Cardiac septum (tissue), 1 donor: Measurements from ENCODE around the gene NTNG2. TPM values are rescaled to one million over a fixed set of nuclear protein-coding genes. Genes with fewer than 3 reads are reported as not detected.

Experiments
- DNase-seq: peaks from one replicate; pipeline ENCODE4 v3.0.0-alpha.2; 2020; ENCODE audit warnings: low spot score
- intact Hi-C: fragments of 100-400 bp; cut with DNase I; formaldehyde crosslinking; loops from one replicate; pipeline ENCODE4 v1.14.0; 2022
- total RNA-seq: library from RNA; stranded (reverse); fragmentation: NEBNext Ultra II Directional; extraction: Animal tissue kit (Norgen Biotek cat#: 25700); gene quantifications from one replicate; pipeline ENCODE4 v1.2.1, GENCODE V29; 2021
- donor health status: DM: no; HTN: no; CAD: no.

Gene NTNG2
- total RNA-seq, 1 donor from 2014 or later, result 7.7 TPM

DNA sequence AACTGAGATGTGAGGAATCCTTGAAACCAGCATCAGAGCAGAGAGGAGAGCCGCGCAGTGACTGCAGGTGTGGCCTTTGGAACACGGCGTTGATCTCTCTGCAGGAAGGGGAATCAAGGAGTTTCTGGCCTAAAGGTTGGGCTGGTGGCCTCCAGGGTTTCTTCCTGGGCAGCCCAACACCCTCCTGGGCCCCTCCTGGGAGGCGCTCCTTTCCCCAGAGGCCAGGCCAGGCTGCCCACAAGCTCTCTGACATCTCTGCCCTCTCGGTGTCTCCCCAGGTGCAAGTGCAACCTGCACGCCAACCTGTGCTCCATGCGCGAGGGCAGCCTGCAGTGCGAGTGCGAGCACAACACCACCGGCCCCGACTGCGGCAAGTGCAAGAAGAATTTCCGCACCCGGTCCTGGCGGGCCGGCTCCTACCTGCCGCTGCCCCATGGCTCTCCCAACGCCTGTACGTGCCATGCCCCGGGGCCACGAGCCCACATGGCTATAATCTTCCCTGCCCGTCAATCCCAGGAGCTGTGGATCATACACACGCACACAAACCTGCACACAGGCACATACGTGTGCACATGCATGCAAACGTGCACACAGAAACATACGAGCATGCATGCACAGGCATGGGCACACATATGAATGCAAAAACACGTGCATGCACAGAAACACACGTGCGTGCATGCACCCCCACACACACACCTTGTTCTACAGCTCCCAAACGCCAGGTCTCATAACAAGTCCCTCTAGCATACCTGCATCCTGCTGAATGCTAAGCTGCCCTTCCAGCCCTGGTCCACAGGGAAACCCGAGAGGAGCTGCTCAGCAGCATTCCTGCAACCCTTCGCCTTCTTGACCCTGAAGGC lies 64.9 kb downstream of the NTNG2 start:
- DNase-seq, result no peak
- intact Hi-C loops, result no loop called here

DNA sequence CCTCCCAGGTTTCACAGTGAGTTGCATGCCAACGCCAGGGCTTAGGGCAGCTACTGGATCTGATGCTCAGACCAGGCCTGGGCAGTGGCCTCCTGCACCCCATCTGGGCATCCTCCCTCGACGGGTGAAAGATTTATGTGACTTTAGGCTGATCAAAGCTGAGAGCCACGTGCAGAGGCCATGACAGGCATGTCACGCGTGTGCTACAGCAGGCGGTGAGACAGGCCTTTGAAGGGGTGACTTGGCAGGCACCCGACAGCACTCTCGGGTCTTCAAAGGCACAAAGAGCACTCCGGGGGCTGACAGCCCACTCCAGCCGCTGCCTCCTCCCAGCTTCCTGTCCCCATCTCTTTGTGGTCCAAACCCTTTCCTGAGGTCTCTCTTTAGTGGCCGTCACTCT lies 66.2 kb downstream of the NTNG2 start:
- intact Hi-C loops, result no loop called here
- no peak for DNase-seq

DNA sequence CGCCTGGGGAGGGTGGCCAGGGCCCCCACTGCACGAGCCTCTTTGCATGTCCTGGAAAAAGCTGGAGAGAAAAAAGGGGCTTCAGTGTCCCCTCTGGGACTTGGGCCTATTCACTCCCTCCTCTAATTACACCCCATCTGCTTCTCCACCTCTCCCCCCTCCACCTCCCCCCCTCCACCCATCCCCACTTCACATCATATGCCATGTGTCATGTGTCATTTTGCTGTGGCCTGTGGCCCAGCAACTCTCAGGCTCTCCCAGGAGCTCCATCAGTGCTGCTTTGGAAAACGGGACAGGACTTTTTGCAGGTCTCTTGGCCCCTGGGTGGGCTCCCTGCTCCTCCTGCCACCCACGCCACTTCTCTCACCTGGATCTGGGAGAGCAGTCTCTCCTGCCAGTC lies 68.7 kb downstream of the NTNG2 start:
- intact Hi-C loops, result no loop called here
- no peak for DNase-seq

DNA sequence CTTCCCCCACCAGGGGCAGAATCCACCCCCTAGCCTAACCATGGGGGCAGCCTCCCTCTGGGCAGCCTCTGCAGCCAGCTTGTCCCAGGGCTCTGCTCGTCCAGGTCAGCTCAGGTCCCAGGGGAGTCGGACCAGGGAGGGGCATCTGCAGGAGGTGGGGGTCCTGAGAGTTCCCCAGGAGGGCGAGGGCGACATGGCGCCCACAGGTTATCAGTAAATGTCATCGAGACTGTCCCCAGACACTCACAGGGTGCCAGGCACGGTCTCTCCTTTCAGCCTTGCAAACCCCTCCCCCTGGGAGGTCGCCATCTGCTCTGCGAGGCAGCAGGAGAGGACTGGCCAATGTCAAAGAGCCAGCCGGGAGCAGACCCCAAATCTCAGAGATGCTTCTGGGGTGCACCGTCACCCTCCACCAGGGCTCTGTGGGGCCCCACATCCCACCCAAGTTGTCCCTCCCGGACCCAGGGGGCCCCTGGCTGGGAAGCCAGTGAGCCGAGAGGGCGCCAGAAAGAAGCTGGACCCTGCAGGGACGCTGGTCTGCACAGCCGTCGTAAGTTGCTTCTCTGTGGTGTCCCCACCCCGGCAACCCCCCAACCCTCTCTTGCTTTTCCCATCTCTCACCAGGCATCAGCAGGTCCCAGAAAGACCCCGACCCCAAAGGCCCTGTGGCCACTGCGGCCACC lies 69.3 kb downstream of the NTNG2 start:
- intact Hi-C loops, result no loop called here

DNA sequence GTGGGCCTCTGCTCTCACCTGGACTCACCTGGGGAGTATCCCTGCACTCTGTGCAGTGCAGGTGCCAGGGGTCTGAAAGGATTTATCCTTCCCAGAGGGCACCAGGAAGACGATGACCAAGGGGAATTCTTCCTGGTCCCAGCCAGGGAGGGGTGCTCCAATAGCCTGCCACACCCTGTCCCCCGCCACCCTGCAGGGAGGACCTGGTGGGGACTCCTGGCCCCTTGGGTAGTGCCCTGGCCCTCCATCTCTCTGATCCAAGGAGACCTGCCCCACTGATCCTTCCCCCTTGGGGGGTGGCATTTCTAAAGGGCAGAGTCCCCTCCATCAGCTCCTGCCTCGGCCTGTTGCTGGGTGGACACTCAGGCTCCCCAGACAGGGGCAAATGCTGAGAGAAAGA lies 70.7 kb downstream of the NTNG2 start:
- intact Hi-C loops, result no loop called here

More for the DNA sequence above, 69.3 kb downstream of the NTNG2 start:
- DNase-seq, result no peak

DNA sequence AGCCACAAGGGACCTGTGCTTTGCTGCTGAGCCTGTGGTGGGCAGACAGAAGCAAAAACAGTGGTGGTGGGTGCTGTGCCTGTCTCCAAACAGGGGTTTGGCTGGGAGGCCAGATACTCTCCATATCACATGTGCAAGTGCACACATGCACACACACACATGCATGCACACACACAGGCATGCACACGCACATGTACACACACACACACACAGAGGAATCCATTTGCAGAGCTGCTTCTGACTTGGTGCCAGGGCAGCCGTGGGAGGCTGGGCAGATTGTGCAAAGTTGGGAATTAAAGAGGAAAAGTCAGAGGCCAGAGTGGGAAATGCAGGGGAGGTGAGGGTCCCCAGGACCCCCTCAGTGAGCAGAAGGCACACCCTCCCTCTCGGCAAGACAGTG lies 71.3 kb downstream of the NTNG2 start:
- intact Hi-C loops, result no loop called here
- no peak for DNase-seq

More for the DNA sequence above, 70.7 kb downstream of the NTNG2 start:
- no peak for DNase-seq

DNA sequence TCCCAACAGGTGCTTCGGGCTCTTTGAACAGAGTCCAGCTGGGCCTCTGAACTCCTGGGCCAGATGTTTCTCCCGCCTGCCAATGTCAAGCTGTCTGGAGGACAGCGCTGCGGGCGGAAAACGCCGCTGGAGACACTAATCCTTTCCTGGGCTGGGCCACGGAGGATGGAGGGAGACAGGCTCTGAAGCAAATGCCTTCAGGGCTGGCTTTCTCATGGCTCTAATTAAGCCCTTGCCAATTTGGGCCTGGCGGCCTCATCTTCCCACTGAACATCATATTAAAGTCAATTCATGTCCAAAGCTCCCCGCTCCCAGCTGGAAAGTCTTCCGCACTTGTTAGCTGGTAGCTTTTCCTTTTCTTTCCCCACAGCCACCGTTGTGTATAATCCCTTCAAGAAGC lies 72.7 kb downstream of the NTNG2 start:
- DNase-seq, result no peak
- intact Hi-C loops, result no loop called here

DNA sequence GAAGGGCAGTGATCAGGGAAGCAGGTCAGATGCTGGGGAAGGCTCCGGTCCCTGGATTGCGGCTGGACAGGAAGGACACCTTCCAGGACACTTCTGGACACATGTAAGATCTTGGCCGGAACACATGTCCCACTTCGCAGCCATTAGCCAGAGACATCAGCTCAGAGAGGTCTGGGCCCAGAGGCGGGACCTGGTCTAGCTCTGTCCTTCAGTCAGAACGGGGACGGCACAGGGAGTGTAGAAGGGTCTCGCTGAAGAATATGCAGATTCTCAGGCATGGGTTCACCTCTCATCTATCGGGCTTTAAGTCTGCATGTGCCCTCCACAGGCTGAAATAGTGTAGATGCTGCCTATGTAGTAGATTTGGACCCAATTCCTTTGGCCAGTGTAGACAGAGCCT lies 73.3 kb downstream of the NTNG2 start:
- intact Hi-C loops, result loop anchor here (5.0 kb wide), 4 partner anchors 68 to 473 kb away; partner anchors contain the start of gene MED27
- DNase-seq, result no peak

DNA sequence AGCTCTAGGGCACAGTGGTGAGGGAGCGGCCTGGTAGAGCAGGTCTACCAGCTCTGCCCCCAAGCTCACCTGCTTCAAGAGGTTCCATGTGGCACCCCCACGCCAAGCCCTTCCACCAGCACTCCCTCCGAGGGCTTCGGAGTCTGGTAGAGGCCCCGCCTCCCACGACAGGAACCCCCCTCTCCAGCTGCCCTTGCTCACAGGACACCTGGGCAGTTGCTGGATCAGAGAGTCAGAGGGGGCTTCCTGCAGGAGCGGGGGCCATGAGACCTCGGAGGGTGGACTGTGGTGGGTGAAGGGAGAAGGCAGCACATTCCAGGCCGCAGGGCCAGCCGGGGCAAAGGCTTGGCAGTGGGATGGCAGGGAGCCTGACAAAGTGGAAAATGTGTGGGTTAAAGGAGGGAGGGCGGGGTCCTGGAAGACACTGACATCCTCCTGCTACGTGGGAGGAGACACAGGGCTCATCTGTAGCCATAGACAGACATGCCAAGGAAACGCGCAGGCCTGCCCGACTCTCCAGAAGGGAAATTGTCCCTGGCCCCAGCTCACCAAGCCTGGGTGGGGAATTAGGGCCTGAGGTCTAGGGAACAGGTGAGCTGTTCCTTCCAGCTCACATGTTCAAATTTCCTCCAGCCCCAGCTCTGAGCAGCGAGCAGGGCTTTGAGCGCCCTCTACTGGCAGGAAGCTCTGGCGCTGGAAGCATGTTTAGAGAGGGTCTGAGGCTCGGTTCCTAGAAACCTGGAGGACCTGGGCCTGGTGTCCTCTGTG lies 74.2 kb downstream of the NTNG2 start:
- intact Hi-C loops, result loop anchor here (5.0 kb wide), 4 partner anchors 69 to 474 kb away; partner anchors contain the start of gene MED27
- DNase-seq, result peak; percentile 92

DNA sequence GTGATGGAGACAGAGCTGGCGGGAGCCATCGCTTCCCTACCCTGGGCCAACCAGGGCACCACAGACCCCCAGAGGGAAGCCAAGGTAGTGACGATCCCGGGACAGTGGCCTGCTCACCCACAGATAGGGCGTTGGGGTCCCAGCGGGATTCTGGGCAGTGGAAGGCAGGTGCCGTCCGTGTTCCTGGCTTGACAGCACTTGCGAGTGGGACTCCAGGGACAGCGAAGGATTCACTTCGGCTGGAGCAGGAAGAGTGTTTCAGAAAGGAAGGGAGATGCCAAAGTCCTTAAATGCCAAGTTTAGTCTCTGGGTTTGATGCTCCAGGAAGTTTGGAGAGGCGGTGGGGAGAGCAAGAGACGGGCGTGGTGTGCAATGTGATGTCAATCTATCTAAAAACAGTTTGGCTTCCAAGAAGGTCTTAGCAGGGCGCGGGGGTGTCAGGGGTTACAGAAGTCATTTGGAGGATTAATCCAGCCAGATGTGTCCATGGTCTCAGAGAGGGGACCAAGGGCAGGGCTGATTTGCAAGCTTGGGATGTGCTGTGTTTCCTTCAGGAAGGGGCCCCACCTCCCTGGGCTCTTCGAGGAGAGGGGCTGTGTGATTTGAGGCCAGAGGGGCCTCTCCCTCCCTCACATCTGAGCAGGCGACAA lies 74.9 kb downstream of the NTNG2 start:
- no peak for DNase-seq

DNA sequence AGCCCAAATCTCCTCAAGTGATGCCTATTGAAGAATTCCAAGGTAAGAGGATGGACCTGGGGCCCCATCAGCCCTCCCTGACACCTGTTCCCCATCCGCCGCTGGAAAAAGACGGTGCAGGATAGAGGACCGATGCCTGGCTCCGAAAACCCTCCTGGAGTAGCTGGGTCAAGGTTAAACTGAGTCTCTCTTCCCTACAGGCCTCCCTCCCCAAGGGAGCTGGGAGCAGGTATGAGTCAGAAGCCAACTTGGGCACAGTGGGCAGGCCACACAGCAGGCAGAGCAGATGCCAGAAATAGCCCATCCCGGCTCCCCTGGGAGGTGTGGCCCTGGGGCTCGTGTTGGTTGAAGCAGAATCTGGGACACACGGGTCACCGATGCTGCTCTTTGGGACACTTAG lies 75.6 kb downstream of the NTNG2 start:
- intact Hi-C loops, result loop anchor here (5.0 kb wide), 4 partner anchors 70 to 475 kb away; partner anchors contain the start of gene MED27
- no peak for DNase-seq

More for the DNA sequence above, 74.9 kb downstream of the NTNG2 start:
- intact Hi-C loops, result loop anchor here (5.0 kb wide), 4 partner anchors 69 to 474 kb away; partner anchors contain the start of gene MED27

DNA sequence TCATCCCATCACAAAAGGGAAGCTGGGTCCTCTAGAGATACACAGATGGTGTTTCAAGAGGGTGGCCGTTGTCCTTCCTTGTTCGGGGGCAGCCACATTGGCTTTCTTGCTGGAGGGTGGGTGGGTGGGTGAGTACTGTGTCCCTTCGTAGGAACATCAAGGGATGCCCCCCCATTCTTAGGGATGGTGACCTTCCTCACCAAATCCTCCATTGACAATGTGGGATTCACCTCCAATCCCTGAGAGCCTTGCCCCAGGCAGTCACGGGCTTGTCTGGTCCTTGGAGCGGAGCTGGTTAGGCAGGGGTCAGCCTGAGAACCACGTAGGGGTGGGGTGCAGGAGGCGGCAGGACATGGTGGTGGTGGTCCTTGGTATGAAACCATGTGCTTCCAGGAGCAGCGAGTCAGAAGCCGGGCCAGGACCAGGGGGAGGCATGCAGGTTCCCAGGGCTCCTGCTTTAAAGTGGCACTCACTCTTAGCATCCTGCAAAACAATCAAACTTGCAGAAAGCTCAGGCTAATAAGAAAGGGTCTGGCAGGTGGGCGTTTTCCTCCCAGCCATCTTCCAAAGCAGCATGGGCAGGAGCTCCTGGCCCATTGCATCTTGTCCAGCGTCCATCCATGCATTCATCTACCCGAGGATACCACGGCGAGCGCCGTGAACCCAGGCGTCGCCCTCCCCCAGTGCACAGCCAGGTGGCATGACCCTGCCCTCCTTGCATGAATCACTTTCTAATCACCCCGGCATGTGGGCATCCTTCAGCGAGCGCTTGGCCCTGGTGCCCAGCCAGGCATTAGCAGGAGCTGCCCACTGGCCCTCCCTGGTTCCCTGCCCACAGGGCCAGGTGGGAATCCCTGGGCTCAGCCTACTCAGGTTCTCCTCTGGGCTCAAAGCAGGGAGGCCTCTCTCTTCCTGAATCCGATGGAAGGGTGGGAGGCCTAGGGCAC lies 76.4 kb downstream of the NTNG2 start:
- DNase-seq, result no peak
- intact Hi-C loops, result loop anchor here (5.0 kb wide), 4 partner anchors 71 to 476 kb away; partner anchors contain the start of gene MED27

DNA sequence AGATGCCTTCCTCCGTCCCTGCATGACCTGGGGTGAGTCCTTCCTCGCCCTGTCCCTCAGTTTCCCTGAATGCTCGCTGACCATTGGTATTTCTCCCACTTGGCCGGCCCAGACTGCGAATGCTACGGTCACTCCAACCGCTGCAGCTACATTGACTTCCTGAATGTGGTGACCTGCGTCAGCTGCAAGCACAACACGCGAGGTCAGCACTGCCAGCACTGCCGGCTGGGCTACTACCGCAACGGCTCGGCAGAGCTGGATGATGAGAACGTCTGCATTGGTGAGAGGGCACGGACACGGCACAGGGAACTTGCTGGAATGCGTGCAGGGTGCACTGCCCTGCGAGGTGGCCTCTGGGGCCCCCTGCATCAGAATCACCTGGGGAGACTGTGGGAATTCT lies 77.1 kb downstream of the NTNG2 start:
- intact Hi-C loops, result loop anchor here (5.0 kb wide), 4 partner anchors 72 to 477 kb away; partner anchors contain the start of gene MED27
- DNase-seq, result no peak

DNA sequence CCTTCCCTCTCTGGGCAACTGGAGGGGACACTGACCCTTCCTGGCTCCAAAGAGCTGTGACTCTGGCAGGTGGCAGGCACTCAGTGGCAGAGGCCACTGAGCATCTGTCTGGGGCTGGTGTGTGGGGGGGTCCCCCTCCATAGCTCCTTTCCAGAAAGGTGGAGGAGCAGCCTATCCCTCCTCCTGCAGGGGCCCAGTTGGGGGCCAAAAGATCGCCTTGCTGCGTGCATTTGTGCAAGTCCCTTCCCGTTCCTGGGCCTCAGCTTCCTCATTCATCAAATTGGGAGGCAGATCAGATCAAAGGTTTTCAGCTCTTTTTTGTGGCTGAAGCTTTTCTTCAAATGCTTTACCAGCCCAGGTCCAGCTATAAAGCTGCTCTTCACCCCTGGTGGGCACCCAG lies 77.7 kb downstream of the NTNG2 start:
- intact Hi-C loops, result loop anchor here (5.0 kb wide), 4 partner anchors 72 to 477 kb away; partner anchors contain the start of gene MED27
- DNase-seq, result no peak

DNA sequence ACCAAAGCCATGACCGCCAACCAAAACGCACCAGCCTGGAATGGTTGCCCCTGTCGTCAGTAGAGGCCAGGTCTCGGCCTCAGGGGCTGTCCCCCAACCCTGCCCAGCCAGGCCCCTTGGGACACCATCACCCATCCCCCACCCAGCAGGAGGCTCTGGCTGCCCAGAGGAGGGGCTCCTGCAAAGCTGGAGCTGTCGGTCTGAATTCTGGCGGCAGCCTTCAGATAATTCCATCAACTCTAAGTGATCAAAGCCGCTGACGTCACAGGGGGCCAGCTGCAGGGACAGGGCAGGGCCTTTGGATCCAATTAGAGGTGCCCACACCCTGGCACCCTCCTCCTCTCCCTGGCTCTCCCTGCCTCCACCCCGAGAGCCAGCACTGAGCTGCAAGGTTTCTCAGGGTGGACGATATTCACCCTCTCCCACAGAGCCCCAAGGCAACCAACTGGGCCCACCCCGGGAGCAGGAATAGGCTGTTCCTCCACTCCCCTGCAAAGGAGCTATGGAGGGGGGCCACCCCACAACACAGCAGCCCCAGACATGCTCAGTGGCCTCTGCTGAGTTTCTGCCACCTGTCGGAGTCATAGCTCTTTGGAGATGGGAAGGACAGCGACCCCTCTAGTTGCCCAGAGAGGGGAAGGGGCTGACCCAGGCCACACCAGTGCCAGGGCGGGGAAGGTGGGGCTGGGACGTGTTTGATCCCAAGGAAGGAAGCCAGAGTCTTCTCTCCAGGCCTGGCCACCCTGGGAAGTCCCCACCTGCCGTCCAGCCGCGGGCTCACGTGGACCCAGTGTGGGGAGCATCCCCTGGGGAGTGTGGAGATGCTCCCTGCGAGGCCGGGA lies 78.4 kb downstream of the NTNG2 start:
- no peak for DNase-seq
- intact Hi-C loops, result loop anchor here (5.0 kb wide), 4 partner anchors 73 to 478 kb away; partner anchors contain the start of gene MED27

DNA sequence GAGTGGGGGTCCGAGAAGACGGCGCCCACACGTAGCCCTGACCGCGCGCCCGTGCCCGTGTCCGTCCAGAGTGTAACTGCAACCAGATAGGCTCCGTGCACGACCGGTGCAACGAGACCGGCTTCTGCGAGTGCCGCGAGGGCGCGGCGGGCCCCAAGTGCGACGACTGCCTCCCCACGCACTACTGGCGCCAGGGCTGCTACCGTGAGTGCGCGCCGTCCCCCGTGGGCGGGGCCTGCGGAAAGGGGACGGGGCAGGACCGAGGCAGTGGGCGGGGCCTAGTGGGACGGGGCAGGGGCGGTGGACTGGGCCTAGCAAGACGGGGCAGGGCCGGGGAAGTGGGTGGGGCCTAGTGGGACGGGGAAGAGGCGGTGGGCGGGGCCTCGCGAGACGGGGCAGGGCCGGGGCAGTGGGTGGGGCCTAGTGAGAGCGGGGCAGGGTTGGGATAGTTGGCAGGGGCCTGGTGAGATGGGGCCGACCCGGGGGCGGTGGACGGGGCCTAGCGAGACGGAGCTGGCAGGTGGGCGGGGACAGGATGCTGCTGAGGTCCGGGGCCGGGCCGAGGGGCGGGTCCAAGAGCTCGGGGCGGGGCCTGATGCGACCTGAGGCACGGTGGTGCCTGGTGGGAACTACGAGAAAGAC lies 79.1 kb downstream of the NTNG2 start:
- intact Hi-C loops, result no loop called here
- peak; percentile 100 for DNase-seq

DNA sequence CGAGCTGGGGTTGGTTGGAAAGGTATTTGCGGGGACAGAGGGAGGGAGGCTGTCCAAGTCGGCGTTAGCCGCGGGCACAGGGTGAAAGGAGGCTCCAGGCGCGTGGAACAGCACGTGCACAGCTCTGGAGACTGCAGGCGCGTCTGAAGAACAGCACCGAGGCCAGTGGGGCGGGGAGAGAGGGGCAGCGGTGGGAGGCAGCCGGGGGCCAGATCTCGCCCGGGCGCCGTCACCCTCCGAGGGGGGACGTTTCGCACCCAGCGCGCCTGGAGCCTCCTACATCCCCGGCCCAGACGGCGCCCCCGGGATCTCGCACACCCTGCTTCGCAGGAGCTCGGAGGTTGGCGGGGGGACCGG lies 79.6 kb downstream of the NTNG2 start:
- DNase-seq, result no peak
- intact Hi-C loops, result no loop called here
